GM11168 (cell line): ENCODE measurements around the gene FBXO21.

Experiments used
- in situ Hi-C: fragments of 300-500 bp; cut with MboI; formaldehyde crosslinking; loops from one replicate; pipeline ENCODE4 v1.12.0; 2022; ENCODE audit warnings: low sequenced_read_pairs; ENCODE audit not compliant: unreplicated experiment

Gene FBXO21

GRCh38 chr12:117143008-117143532, 47.2 kb downstream of the FBXO21 start:
- in situ Hi-C loops = no loop called here

GRCh38 chr12:117142094-117142493, 48.2 kb downstream of the FBXO21 start:
- in situ Hi-C loops = no loop called here

GRCh38 chr12:117141097-117141898, 49.0 kb downstream of the FBXO21 start:
- in situ Hi-C loops = no loop called here

GRCh38 chr12:117140397-117141096, 49.7 kb downstream of the FBXO21 start:
- in situ Hi-C loops = no loop called here

GRCh38 chr12:117139025-117139717, 51.1 kb downstream of the FBXO21 start:
- in situ Hi-C loops = no loop called here

GRCh38 chr12:117134721-117135120, 55.5 kb downstream of the FBXO21 start:
- in situ Hi-C loops = no loop called here

GRCh38 chr12:117134059-117134458, 56.2 kb downstream of the FBXO21 start:
- in situ Hi-C loops = no loop called here

GRCh38 chr12:117130801-117131200, 59.5 kb downstream of the FBXO21 start:
- in situ Hi-C loops = no loop called here

- in situ Hi-C loops = no loop called here
Observed at GRCh38 chr12:117129391-117129790, 60.9 kb downstream of the FBXO21 start.

- in situ Hi-C loops = no loop called here
Observed at GRCh38 chr12:117127933-117128823, 62.1 kb downstream of the FBXO21 start.

GRCh38 chr12:117126335-117126734, 63.9 kb downstream of the FBXO21 start:
- in situ Hi-C loops = no loop called here

GRCh38 chr12:117125767-117126166, 64.5 kb downstream of the FBXO21 start:
- in situ Hi-C loops = no loop called here

GRCh38 chr12:117125272-117125613, 65.0 kb downstream of the FBXO21 start:
- in situ Hi-C loops = no loop called here

- in situ Hi-C loops = no loop called here
Observed at GRCh38 chr12:117124421-117125271, 65.6 kb downstream of the FBXO21 start.

GRCh38 chr12:117121441-117121840, 68.8 kb downstream of the FBXO21 start:
- in situ Hi-C loops = no loop called here

- in situ Hi-C loops = no loop called here
Observed at GRCh38 chr12:117120787-117121186, 69.5 kb downstream of the FBXO21 start.

GRCh38 chr12:117119592-117120198, 70.6 kb downstream of the FBXO21 start:
- in situ Hi-C loops = loop anchor here (5.0 to 10.0 kb wide), 2 partner anchors 97 to 415 kb away; no protein-coding TSS in a partner anchor

- in situ Hi-C loops = loop anchor here (5.0 to 10.0 kb wide), 2 partner anchors 97 to 414 kb away; no protein-coding TSS in a partner anchor
Observed at GRCh38 chr12:117118838-117119591, 71.3 kb downstream of the FBXO21 start.
